ENCODE measurements around the gene MAT2B. TPM values are rescaled to one million over a fixed set of nuclear protein-coding genes. Genes with fewer than 3 reads are reported as not detected.
A peak's percentile ranks its signal among the peaks of the same experiment; 100 is the strongest.

Gene MAT2B
- total and polyA plus RNA-seq, 4 donors: 34.5 to 69.7 (median 52.6) TPM

GRCh38 chr5:163548649-163549048 is 43.2 kb downstream of the MAT2B start:
- DNase-seq: no peak
- H3K27ac ChIP-seq (ENCODE audit: low read depth in 1 of 2, low read length in 1 of 2): no peak overlapping the region
- H3K4me3 ChIP-seq: no peak overlapping the region
- TF ChIP-seq CTCF (IDR thresholded peaks at IDR 0.05; ENCODE audit: control extremely low read depth, extremely low read depth): no peak
- no peak for ATAC-seq (ENCODE audit: insufficient read depth, low FRiP score)
- H3K9ac ChIP-seq (ENCODE audit: insufficient read depth in 1 of 2, low read length in 2 of 2): no peak overlapping the region
- no peaks in the 10 kb centered on the region for H3K36me3 ChIP-seq (ENCODE audit: control insufficient read depth in 4 of 4, insufficient read depth in 4 of 4, low read length in 4 of 4)
- WGBS, 2 donors: 72 to 73% methylated on average over 5 of the region's 5 CpGs
- H3K9me3 ChIP-seq (ENCODE audit: control insufficient read depth in 4 of 4, insufficient read depth in 3 of 4, low read length in 3 of 4): no peaks in the 10 kb centered on the region
- H3K4me1 ChIP-seq (ENCODE audit: control insufficient read depth in 5 of 5, insufficient read depth in 5 of 5, low read length in 5 of 5): no peaks in the 10 kb centered on the region
- no peaks in the 10 kb centered on the region for H3K27me3 ChIP-seq (ENCODE audit: control insufficient read depth in 3 of 3, insufficient read depth in 3 of 3, low read length in 2 of 3)

- no peak overlapping the region for H3K9ac ChIP-seq (ENCODE audit: insufficient read depth in 1 of 2, low read length in 2 of 2)
- no peak for TF ChIP-seq CTCF (IDR thresholded peaks at IDR 0.05; ENCODE audit: control extremely low read depth, extremely low read depth)
- H3K27me3 ChIP-seq (ENCODE audit: control insufficient read depth in 3 of 3, insufficient read depth in 3 of 3, low read length in 2 of 3): no peaks in the 10 kb centered on the region
- H3K27ac ChIP-seq (ENCODE audit: low read depth in 1 of 2, low read length in 1 of 2): no peak overlapping the region
- WGBS, 2 donors: 81 to 95% methylated on average over 3 of the region's 3 CpGs
- DNase-seq (no peak), ATAC-seq (ENCODE audit: insufficient read depth, low FRiP score) (no peak)
- H3K4me1 ChIP-seq (ENCODE audit: control insufficient read depth in 5 of 5, insufficient read depth in 5 of 5, low read length in 5 of 5): no peaks in the 10 kb centered on the region
- H3K36me3 ChIP-seq (ENCODE audit: control insufficient read depth in 4 of 4, insufficient read depth in 4 of 4, low read length in 4 of 4): no peaks in the 10 kb centered on the region
- H3K9me3 ChIP-seq (ENCODE audit: control insufficient read depth in 4 of 4, insufficient read depth in 3 of 4, low read length in 3 of 4): no peaks in the 10 kb centered on the region
- no peak overlapping the region for H3K4me3 ChIP-seq
These were observed 45.7 kb downstream of the MAT2B start for GRCh38 chr5:163551156-163551555.

- ATAC-seq (ENCODE audit: insufficient read depth, low FRiP score) (no peak), DNase-seq (peak in 1 of 3 donors; percentile 56)
- no peaks in the 10 kb centered on the region for H3K27me3 ChIP-seq (ENCODE audit: control insufficient read depth in 3 of 3, insufficient read depth in 3 of 3, low read length in 2 of 3)
- TF ChIP-seq CTCF (IDR thresholded peaks at IDR 0.05; ENCODE audit: control extremely low read depth, extremely low read depth): no peak
- WGBS, 2 donors: 94 to 98% methylated on average over 1 of the region's 1 CpG
- H3K9me3 ChIP-seq (ENCODE audit: control insufficient read depth in 4 of 4, insufficient read depth in 3 of 4, low read length in 3 of 4): no peaks in the 10 kb centered on the region
- H3K27ac ChIP-seq (ENCODE audit: low read depth in 1 of 2, low read length in 1 of 2): no peak overlapping the region
- no peak overlapping the region for H3K9ac ChIP-seq (ENCODE audit: insufficient read depth in 1 of 2, low read length in 2 of 2)
- no peaks in the 10 kb centered on the region for H3K36me3 ChIP-seq (ENCODE audit: control insufficient read depth in 4 of 4, insufficient read depth in 4 of 4, low read length in 4 of 4)
- no peaks in the 10 kb centered on the region for H3K4me1 ChIP-seq (ENCODE audit: control insufficient read depth in 5 of 5, insufficient read depth in 5 of 5, low read length in 5 of 5)
- H3K4me3 ChIP-seq: no peak overlapping the region
These were observed 47.1 kb downstream of the MAT2B start for GRCh38 chr5:163552536-163552935.

GRCh38 chr5:163561339-163561738 is 55.9 kb downstream of the MAT2B start:
- H3K9me3 ChIP-seq (ENCODE audit: control insufficient read depth in 4 of 4, insufficient read depth in 3 of 4, low read length in 3 of 4): no peaks in the 10 kb centered on the region
- H3K27me3 ChIP-seq (ENCODE audit: control insufficient read depth in 3 of 3, insufficient read depth in 3 of 3, low read length in 2 of 3): peaks cover 0 to 15% (median 11%) of the 10 kb centered on the region in 3 donors
- H3K4me1 ChIP-seq (ENCODE audit: control insufficient read depth in 5 of 5, insufficient read depth in 5 of 5, low read length in 5 of 5): peaks cover 0 to 31% (median 1%) of the 10 kb centered on the region in 5 donors
- no peak for ATAC-seq (ENCODE audit: insufficient read depth, low FRiP score)
- H3K4me3 ChIP-seq: no peak overlapping the region
- H3K9ac ChIP-seq (ENCODE audit: insufficient read depth in 1 of 2, low read length in 2 of 2): no peak overlapping the region
- no peak overlapping the region for H3K27ac ChIP-seq (ENCODE audit: low read depth in 1 of 2, low read length in 1 of 2)
- DNase-seq: no peak
- H3K36me3 ChIP-seq (ENCODE audit: control insufficient read depth in 4 of 4, insufficient read depth in 4 of 4, low read length in 4 of 4): no peaks in the 10 kb centered on the region
- WGBS, 2 donors: 93 to 94% methylated on average over 5 of the region's 5 CpGs
- TF ChIP-seq CTCF (IDR thresholded peaks at IDR 0.05; ENCODE audit: control extremely low read depth, extremely low read depth): no peak

Measured in lung (tissue), 12 donors.